ENCODE results near the gene RASA2.
A peak's percentile ranks its signal among the peaks of the same experiment; 100 is the strongest.

The RASA2 gene

GRCh38 chr3:141651409-141651808, 164.6 kb downstream of the RASA2 start:
- DNase-seq = no peak

- no peak for DNase-seq
These were observed 165.5 kb downstream of the RASA2 start for GRCh38 chr3:141652349-141652748.

GRCh38 chr3:141653847-141654246, 167.0 kb downstream of the RASA2 start:
- DNase-seq = no peak

- no peak for DNase-seq
These were observed 169.0 kb downstream of the RASA2 start for GRCh38 chr3:141655801-141656200.

GRCh38 chr3:141656771-141657170, 169.9 kb downstream of the RASA2 start:
- DNase-seq = peak; percentile 92

- no peak for DNase-seq
These were observed 170.7 kb downstream of the RASA2 start for GRCh38 chr3:141657516-141657915.

- peak; percentile 71 for DNase-seq
These were observed 173.2 kb downstream of the RASA2 start for GRCh38 chr3:141659821-141660613.

- no peak for DNase-seq
These were observed 173.8 kb downstream of the RASA2 start for GRCh38 chr3:141660614-141660947.

- no peak for DNase-seq
These were observed 174.7 kb downstream of the RASA2 start for GRCh38 chr3:141661229-141662196.

- DNase-seq = peak; percentile 35
These were observed 177.2 kb downstream of the RASA2 start for GRCh38 chr3:141663993-141664392.
